Measurements from ENCODE around the gene IL17RB. TPM values are rescaled to one million over a fixed set of nuclear protein-coding genes. Genes with fewer than 3 reads are reported as not detected.

IL17RB gene
- polyA plus RNA-seq, 1 donor from 2014 or later, result 0.48 TPM

- Mint-ChIP-seq H3K27me3 (no peaks in the 10 kb centered on the region), H3K4me1 (peaks cover 0 to 1% (median 0%) of the 10 kb centered on the region in 3 donors)
Measured at GRCh38 chr3:53834429-53835095, 11.8 kb upstream of the IL17RB start.

GRCh38 chr3:53835257-53835656, 11.1 kb upstream of the IL17RB start:
- H3K4me3 Mint-ChIP-seq, result no peak overlapping the region
- no peaks in the 10 kb centered on the region for H3K27me3 Mint-ChIP-seq

More at GRCh38 chr3:53834429-53835095, 11.8 kb upstream of the IL17RB start:
- no peak overlapping the region for H3K4me3 Mint-ChIP-seq
- no peaks in the 10 kb centered on the region for H3K9me3 Mint-ChIP-seq
- no peaks in the 10 kb centered on the region for H3K36me3 Mint-ChIP-seq
- no peak overlapping the region for H3K27ac Mint-ChIP-seq

GRCh38 chr3:53836084-53836872, 10.1 kb upstream of the IL17RB start:
- Mint-ChIP-seq H3K36me3 (no peaks in the 10 kb centered on the region), H3K4me3 (no peak overlapping the region), H3K27ac (no peak overlapping the region), H3K4me1 (peaks cover 0 to 1% (median 0%) of the 10 kb centered on the region in 3 donors), H3K27me3 (no peaks in the 10 kb centered on the region), H3K9me3 (no peaks in the 10 kb centered on the region)

More at GRCh38 chr3:53835257-53835656, 11.1 kb upstream of the IL17RB start:
- Mint-ChIP-seq H3K9me3 (no peaks in the 10 kb centered on the region), H3K4me1 (peaks cover 0 to 1% (median 0%) of the 10 kb centered on the region in 3 donors), H3K36me3 (no peaks in the 10 kb centered on the region), H3K27ac (no peak overlapping the region)

GRCh38 chr3:53837331-53837730, 9.0 kb upstream of the IL17RB start:
- Mint-ChIP-seq H3K9me3 (no peaks in the 10 kb centered on the region), H3K4me3 (no peak overlapping the region), H3K4me1 (no peaks in the 10 kb centered on the region), H3K27me3 (no peaks in the 10 kb centered on the region), H3K27ac (no peak overlapping the region), H3K36me3 (no peaks in the 10 kb centered on the region)

GRCh38 chr3:53841296-53841695, 5.1 kb upstream of the IL17RB start:
- Mint-ChIP-seq H3K4me3 (no peak overlapping the region), H3K4me1 (peaks cover 10 to 18% (median 15%) of the 10 kb centered on the region in 3 donors), H3K9me3 (peaks cover 0 to 2% (median 0%) of the 10 kb centered on the region in 3 donors), H3K27ac (no peak overlapping the region), H3K36me3 (no peaks in the 10 kb centered on the region), H3K27me3 (peaks cover 14% of the 10 kb centered on the region)

- H3K27ac Mint-ChIP-seq, result no peak overlapping the region
- H3K36me3 Mint-ChIP-seq, result no peaks in the 10 kb centered on the region
- H3K27me3 Mint-ChIP-seq, result peaks cover 22% of the 10 kb centered on the region
- H3K4me1 Mint-ChIP-seq, result peaks cover 10 to 18% (median 15%) of the 10 kb centered on the region in 3 donors
- H3K9me3 Mint-ChIP-seq, result peaks cover 0 to 2% (median 0%) of the 10 kb centered on the region in 3 donors
- peak overlapping the region in 1 of 4 donors; percentile 35 for H3K4me3 Mint-ChIP-seq
Measured at GRCh38 chr3:53842436-53843194, 3.8 kb upstream of the IL17RB start.

GRCh38 chr3:53843195-53844177, 2.9 kb upstream of the IL17RB start:
- Mint-ChIP-seq H3K27ac (no peak overlapping the region), H3K4me3 (peak overlapping the region in 3 of 4 donors; percentile 69 to 75 (median 75)), H3K9me3 (peaks cover 0 to 2% (median 0%) of the 10 kb centered on the region in 3 donors), H3K27me3 (peaks cover 22% of the 10 kb centered on the region), H3K4me1 (peaks cover 10 to 18% (median 15%) of the 10 kb centered on the region in 3 donors), H3K36me3 (no peaks in the 10 kb centered on the region)

GRCh38 chr3:53844262-53845102, 1.9 kb upstream of the IL17RB start:
- Mint-ChIP-seq H3K9me3 (peaks cover 0 to 2% (median 0%) of the 10 kb centered on the region in 3 donors), H3K27ac (no peak overlapping the region), H3K4me3 (peak overlapping the region in 3 of 4 donors; percentile 45 to 75 (median 69))

GRCh38 chr3:53845103-53845880, 1.1 kb upstream of the IL17RB start:
- Mint-ChIP-seq H3K9me3 (peaks cover 0 to 2% (median 0%) of the 10 kb centered on the region in 3 donors), H3K36me3 (no peaks in the 10 kb centered on the region), H3K27ac (peak overlapping the region in 1 of 3 donors; percentile 95), H3K27me3 (peaks cover 25% of the 10 kb centered on the region), H3K4me1 (peaks cover 10 to 18% (median 15%) of the 10 kb centered on the region in 3 donors), H3K4me3 (peak overlapping the region; percentile 75 to 90 (median 80))

More at GRCh38 chr3:53844262-53845102, 1.9 kb upstream of the IL17RB start:
- Mint-ChIP-seq H3K4me1 (peaks cover 10 to 18% (median 15%) of the 10 kb centered on the region in 3 donors), H3K36me3 (no peaks in the 10 kb centered on the region), H3K27me3 (peaks cover 25% of the 10 kb centered on the region)

- peaks cover 0 to 2% (median 0%) of the 10 kb centered on the region in 3 donors for H3K9me3 Mint-ChIP-seq
- H3K27me3 Mint-ChIP-seq, result peaks cover 25% of the 10 kb centered on the region
- peaks cover 10 to 18% (median 15%) of the 10 kb centered on the region in 3 donors for H3K4me1 Mint-ChIP-seq
- H3K4me3 Mint-ChIP-seq, result peak overlapping the region; percentile 75 to 90 (median 80)
- no peaks in the 10 kb centered on the region for H3K36me3 Mint-ChIP-seq
- no peak overlapping the region for H3K27ac Mint-ChIP-seq
Measured at GRCh38 chr3:53845881-53846133, 561 bp upstream of the IL17RB start.

- Mint-ChIP-seq H3K9me3 (peaks cover 0 to 2% (median 0%) of the 10 kb centered on the region in 3 donors), H3K4me1 (peaks cover 10 to 18% (median 15%) of the 10 kb centered on the region in 3 donors), H3K27ac (no peak overlapping the region), H3K27me3 (peaks cover 25% of the 10 kb centered on the region), H3K4me3 (peak overlapping the region; percentile 64 to 76 (median 68)), H3K36me3 (no peaks in the 10 kb centered on the region)
Measured at GRCh38 chr3:53846851-53847155, 435 bp downstream of the IL17RB start.

- Mint-ChIP-seq H3K27me3 (peaks cover 16% of the 10 kb centered on the region), H3K4me3 (no peak overlapping the region), H3K9me3 (no peaks in the 10 kb centered on the region), H3K36me3 (no peaks in the 10 kb centered on the region), H3K27ac (no peak overlapping the region), H3K4me1 (peaks cover 0 to 6% (median 3%) of the 10 kb centered on the region in 3 donors)
Measured at GRCh38 chr3:53849916-53850315, 3.5 kb downstream of the IL17RB start.

- Mint-ChIP-seq H3K27me3 (peaks cover 11% of the 10 kb centered on the region), H3K4me3 (no peak overlapping the region), H3K9me3 (no peaks in the 10 kb centered on the region), H3K4me1 (peaks cover 0 to 2% (median 0%) of the 10 kb centered on the region in 3 donors), H3K27ac (no peak overlapping the region), H3K36me3 (no peaks in the 10 kb centered on the region)
Measured at GRCh38 chr3:53850895-53851294, 4.5 kb downstream of the IL17RB start.
